Ramos (cell line): ENCODE measurements around the gene TLR10.

Experiments used
- in situ Hi-C: fragments of 300-500 bp; cut with MboI; formaldehyde crosslinking; loops from one replicate; pipeline ENCODE4 v1.14.3; 2022; ENCODE audit warnings: low sequenced_read_pairs; ENCODE audit not compliant: unreplicated experiment

Gene TLR10

DNA sequence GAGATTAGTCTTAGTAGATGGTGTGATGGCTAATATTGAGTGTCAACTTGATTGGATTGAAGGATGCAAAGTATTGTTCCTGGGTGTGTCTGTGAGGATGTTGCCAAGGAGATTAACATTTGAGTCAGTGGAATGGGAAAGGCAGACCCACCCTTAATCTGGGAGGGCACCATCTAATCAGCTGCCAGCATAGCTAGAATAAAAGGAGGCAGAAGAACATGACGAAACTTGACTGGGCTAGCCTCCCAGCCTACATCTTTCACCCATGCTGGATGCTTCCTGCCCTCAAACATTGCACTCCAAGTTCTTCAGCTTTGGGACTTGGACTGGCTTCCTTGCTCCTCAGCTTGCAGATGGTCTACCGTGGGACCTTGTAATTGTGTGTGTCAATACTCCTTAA is 12.5 kb downstream of the TLR10 start:
- in situ Hi-C loops = loop anchor here (25.0 kb wide), 2 partner anchors 267 to 1417 kb away; partner anchors contain the start of genes RHOH and TMEM156

- in situ Hi-C loops = loop anchor here (25.0 kb wide), 2 partner anchors 267 to 1417 kb away; partner anchors contain the start of genes RHOH and TMEM156
These were observed 12.9 kb downstream of the TLR10 start for GRCh38 chr4:38769857-38770256.

- in situ Hi-C loops = loop anchor here (25.0 kb wide), 2 partner anchors 268 to 1418 kb away; partner anchors contain the start of genes RHOH and TMEM156
These were observed 13.3 kb downstream of the TLR10 start for GRCh38 chr4:38769441-38769840.

- in situ Hi-C loops = loop anchor here (25.0 kb wide), 2 partner anchors 268 to 1418 kb away; partner anchors contain the start of genes RHOH and TMEM156
These were observed 13.8 kb downstream of the TLR10 start for GRCh38 chr4:38768968-38769394.

- in situ Hi-C loops = loop anchor here (25.0 kb wide), 2 partner anchors 270 to 1420 kb away; partner anchors contain the start of genes RHOH and TMEM156
These were observed 15.8 kb downstream of the TLR10 start for GRCh38 chr4:38766940-38767339.

DNA sequence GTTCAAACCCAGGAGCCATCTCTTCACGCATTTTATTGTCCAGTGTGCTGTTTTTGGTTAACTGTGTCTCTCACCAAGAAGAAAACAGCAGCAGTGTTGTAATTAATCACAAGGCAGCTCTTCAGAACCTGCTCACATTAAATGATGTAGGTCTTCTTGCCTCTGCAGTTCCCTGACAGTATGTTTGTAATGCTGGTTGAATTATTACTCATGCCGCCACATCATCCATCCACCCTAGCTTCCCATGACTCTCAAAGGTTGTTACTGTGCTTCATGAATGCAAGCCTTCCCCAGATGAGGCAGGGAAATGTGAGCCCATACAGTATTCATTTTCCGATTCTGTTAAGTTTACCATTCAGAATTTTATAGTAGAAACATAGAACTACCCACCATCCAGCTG is 17.4 kb downstream of the TLR10 start:
- in situ Hi-C loops = loop anchor here (25.0 kb wide), 2 partner anchors 272 to 1422 kb away; partner anchors contain the start of genes RHOH and TMEM156

GRCh38 chr4:38764277-38764676 is 18.5 kb downstream of the TLR10 start:
- in situ Hi-C loops = loop anchor here (25.0 kb wide), 2 partner anchors 273 to 1423 kb away; partner anchors contain the start of genes RHOH and TMEM156

- in situ Hi-C loops = loop anchor here (25.0 kb wide), 2 partner anchors 275 to 1425 kb away; partner anchors contain the start of genes RHOH and TMEM156
These were observed 20.2 kb downstream of the TLR10 start for GRCh38 chr4:38762560-38762959.

DNA sequence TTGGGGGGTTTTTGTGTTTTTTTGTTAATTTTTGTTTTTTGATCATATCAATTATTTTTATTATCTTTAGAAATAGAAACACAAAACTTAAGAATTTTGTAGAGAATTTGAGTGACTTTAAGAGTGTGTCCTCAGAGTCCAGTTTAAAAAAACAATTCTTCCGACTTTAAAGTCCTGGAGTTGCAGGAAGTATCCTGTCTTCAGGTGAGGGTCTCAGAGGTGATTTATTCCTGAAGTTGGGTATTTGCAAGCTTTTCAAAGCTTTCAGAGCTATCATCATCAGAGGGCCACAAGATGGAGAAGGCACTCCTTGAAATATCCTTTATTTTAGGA is 23.0 kb downstream of the TLR10 start:
- in situ Hi-C loops = loop anchor here (5.0 to 25.0 kb wide), 4 partner anchors 103 to 1428 kb away; partner anchors contain the start of genes RHOH and TMEM156

DNA sequence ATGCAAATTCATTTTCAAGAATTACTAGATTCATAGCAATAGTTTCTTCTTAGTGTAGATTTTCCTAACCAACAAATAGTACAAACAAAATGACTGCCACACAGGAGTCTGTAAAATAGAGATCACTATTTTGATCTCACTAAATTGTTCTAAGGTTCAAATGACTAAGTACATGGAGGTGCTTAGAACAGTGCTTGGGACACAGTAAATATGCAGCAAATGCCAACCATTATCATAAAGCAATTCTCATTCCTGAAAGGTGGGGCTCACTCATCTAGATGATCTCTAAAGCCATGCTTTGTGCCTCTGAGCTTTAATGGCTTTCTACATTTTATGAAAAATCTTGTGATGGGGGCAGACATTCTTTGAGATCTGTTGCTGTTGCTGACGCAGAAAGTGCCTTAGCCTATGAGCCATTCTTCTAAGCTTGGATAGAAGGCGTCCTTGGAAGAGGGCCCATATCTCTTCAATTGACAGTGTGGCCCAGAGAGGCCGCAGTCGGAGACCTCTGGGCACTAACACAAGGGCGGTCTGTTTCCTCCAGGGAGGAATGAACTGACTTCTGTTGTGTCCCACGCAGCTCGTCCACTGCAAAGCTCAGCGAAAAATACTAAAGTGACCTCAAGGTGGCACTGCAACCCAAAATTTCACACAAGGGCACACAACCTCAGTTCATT is 23.5 kb downstream of the TLR10 start:
- in situ Hi-C loops = loop anchor here (5.0 to 25.0 kb wide), 4 partner anchors 103 to 1428 kb away; partner anchors contain the start of genes RHOH and TMEM156

DNA sequence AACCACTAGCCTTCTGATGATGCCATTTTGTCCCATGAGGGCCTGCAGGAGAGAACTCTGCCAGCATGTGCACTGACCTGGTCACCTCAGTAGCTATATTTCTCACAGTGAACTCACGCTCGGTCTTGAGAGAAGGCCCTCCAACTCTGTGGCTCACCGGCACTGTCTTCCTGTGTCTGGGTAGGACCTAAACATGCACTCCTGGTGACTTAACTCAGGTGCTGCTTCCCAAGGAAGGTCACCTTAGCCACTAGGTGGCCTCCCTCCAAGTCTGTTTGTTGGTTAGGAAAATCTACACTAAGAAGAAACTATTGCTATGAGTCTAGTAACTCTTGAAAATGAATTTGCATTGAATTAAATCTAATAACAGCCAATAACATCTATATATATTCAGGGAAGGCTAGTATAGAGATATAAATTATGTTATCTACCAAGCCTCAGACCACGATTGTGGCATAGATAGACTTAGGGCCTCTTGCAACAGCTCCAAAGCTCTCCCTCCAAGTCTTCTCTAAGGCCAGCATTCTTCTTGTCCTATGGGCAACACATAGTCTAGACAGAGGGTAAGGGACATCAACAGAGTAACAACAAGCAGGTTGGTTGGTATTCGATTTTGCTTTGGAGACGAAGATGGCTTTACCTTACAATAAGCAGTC is 24.7 kb downstream of the TLR10 start:
- in situ Hi-C loops = loop anchor here (5.0 to 25.0 kb wide), 4 partner anchors 104 to 1429 kb away; partner anchors contain the start of genes RHOH and TMEM156

DNA sequence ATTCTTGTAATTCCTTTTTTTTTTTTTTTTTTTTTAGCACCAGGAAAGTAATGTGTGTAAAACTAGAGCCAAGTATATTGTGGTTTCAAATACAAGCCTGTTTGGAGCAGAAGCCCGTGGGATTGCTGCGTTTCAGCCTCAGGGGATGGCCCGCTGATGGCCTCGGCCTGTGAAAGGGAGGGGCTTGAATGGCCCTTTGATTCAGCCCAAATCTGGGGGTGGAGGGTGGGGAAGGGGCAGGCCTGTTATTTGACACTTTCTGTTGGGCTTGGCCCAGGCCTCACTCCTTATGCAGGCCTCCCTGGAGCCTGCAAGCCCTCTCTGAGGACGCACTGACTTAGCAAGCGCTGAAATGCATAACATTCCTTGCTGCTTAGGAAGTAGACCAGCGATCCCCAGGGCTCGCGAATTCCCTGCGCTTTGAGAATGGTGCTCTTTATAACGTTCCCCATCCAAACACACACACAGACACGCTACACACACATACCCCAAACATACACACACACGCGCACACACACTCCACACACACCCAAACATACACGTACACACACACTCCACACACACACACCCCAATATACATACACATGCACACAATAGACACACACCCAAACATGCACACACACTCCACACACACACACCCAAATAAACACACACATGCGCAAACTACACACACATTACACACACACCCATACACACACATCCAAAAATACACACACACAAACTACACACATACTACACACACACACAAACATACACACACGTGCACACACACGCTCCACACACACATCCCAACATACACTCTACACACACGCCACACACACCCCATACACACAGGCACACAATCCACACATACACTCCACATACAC is 29.6 kb downstream of the TLR10 start:
- in situ Hi-C loops = loop anchor here (10.0 to 25.0 kb wide), 3 partner anchors 284 to 1434 kb away; partner anchors contain the start of genes RHOH and TMEM156

GRCh38 chr4:38752372-38752940 is 30.3 kb downstream of the TLR10 start:
- in situ Hi-C loops = loop anchor here (10.0 to 25.0 kb wide), 3 partner anchors 285 to 1435 kb away; partner anchors contain the start of genes RHOH and TMEM156

GRCh38 chr4:38751341-38752010 is 31.3 kb downstream of the TLR10 start:
- in situ Hi-C loops = loop anchor here (10.0 to 25.0 kb wide), 3 partner anchors 286 to 1436 kb away; partner anchors contain the start of genes RHOH and TMEM156

- in situ Hi-C loops = no loop called here
These were observed 33.5 kb downstream of the TLR10 start for GRCh38 chr4:38749336-38749735.

- in situ Hi-C loops = no loop called here
These were observed 35.2 kb downstream of the TLR10 start for GRCh38 chr4:38747629-38748028.

- in situ Hi-C loops = no loop called here
These were observed 36.9 kb downstream of the TLR10 start for GRCh38 chr4:38745881-38746280.

DNA sequence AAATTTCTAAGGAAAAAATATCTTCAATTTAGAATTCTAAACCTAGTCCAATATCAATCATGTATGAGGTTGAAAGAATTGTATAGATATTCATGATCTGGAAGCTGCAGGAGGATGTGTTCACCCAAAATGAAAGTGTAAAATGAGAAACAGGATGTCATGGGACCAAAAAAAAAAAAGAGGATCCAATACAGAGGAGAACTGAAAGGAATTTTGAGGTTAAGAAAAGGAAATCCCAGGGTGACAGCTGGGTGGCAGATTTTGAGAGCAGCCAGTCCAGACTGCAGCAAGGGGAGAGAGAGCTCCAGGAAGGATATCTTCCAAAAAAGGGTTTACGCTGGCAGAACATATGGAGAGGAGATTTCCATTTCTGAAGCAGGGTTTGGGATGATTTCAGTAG is 38.9 kb downstream of the TLR10 start:
- in situ Hi-C loops = no loop called here

DNA sequence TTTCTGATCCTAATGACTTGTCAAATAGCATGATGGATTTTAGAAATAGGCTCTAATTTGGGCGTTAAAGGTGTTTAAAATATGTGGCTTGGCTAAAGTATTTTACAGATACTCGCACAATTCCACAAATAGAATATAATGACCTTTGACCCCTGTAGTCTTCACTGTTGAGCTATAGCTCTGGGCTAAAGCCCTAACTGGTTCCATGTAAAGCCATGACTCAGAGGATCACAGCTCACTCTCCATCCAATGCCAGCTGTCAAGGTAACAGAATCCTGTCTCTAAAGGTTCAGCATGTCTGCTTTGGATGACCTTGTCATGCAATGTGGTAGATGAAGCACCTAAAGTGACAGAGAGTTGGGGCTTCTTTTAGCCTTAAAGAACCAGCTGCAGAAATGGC is 42.5 kb downstream of the TLR10 start:
- in situ Hi-C loops = no loop called here
